Renal cortical epithelial cell (primary cell): ENCODE results near the gene RP2. TPM values are rescaled to one million over a fixed set of nuclear protein-coding genes. Genes with fewer than 3 reads are reported as not detected.

ENCODE experiments used
- DNase-seq: peaks from one replicate; pipeline ENCODE4 v3.0.0-alpha.2; 2011; ENCODE audit warnings: low read depth
- total RNA-seq: library from RNA; depleted of rRNA; stranded (reverse); fragments of >200 nt; gene quantifications from 2 replicates; pipeline ENCODE4 v1.2.3, GENCODE V29; 2014

The RP2 gene
- total RNA-seq = 20.7 and 42.7 TPM in 2 replicates

DNA sequence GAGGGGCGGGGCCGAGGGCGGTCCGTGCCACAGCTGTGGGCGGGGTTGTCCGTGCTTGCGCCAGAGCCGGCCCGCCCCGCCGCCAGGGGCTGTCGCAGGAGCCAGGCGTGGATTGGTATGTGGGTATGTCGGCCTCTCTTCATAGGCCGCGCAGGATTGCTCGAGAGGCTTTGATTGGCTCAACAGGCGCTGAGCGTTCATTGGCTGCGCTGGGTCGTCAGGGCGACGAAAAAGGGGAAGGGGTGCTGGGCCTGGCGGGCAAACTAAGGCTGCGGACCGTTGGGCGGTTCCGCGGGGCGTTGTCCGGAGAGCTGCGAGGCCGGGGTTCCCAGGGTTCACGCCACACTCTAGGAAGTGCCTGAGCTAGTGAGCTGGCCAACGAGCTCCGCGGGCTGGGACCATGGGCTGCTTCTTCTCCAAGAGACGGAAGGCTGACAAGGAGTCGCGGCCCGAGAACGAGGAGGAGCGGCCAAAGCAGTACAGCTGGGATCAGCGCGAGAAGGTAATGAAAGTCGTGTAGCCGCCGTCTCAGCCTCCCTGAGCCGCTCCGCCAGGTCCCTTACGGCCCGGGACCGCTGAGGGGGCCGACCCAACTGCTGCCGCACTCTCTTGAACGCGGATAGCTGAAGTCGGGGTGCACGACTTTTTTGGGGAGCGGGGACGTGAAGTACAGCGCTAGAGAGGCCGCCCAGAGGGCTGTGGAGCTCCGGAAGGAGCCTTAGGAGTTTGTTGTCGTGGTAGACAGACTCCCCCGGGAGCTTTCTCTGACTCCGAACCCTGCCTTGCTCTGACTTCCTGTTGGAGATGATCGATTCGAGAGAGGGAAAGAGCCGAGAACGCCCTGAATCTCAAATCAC lies at the start of gene RP2:
RP2 (plus strand) TSS at position 343 of the 857 bp plus-strand sequence; CDS start at position 401, 58 bp downstream.
- DNase-seq = peak; percentile 86

DNA sequence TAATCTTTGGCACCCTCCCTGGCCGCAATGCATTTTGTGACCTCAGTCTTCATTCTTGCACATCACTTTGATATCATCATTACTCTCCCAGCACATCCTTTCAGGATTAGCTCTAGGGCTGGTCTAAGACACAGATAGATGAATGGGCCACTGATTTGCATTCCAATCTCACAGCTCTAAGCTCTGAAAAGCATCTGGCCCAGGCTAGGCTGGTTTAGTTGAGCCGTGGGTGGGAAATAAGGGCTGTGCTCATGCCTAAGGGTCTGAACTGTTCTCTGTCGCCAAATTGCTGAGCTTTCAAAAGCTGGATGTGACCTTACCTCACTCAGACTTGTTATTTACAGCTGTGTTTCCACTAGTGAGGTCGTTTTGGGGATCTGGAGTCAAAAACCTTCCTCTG lies 47.9 kb upstream of the RP2 start:
- DNase-seq = no peak

DNA sequence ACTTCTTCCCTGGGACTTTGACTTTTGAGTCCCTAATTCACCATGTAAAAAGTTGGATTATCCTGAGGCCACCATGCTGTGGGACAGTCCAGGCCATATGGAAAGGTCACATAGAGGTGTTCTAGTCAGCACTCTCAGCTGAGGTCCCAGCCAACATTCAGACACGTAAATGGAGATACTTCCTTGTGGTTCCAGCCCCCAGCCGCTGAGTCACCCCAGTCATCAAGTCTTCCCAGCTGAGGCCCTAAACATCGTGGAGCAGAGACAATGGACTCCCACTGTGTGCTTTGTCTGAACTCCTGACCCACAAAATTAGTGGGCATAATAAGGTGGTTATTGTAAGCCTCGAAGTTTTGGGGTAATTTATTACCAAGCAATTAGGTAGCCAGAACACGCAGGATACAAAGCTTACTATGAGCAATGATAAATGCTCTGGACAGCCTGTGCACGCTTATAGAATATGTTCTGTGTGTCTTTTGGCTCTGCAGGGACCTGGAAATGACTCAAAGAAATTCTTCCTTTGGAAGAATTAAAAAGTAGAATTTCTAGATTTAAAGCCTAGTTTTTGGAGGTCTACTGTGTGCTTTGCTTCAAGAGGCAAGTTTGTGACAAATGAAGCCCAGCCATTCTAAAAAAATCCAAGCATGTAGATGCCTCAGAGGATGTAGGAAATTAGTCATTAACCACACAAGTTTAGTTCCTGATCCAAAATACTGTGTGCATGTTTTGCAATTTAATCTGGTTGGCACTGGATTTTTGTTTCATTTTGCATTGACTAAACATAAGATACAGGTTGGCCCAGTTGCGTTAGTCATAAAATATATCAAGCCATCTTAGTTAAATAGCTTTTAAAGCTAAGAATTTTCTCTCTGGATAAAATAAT lies 44.7 kb upstream of the RP2 start:
- peak; percentile 93 for DNase-seq

DNA sequence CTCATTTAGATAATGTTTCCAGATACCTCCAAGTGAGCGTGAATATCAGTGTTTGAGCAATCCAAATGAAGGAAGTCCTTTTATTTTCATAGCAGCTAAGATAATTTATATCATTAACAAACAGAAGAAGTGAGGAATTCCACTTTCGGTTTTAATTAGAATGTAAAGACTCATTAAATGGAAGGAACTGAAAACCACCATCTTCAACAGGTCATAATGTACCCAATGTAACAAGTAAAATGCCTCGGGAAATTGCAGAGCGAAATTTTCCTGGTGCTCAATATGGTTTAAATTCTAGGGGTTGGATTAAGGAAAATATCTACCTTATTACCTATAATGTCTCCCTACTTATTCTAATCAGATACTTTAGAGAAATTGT lies 44.0 kb upstream of the RP2 start:
- DNase-seq = no peak

DNA sequence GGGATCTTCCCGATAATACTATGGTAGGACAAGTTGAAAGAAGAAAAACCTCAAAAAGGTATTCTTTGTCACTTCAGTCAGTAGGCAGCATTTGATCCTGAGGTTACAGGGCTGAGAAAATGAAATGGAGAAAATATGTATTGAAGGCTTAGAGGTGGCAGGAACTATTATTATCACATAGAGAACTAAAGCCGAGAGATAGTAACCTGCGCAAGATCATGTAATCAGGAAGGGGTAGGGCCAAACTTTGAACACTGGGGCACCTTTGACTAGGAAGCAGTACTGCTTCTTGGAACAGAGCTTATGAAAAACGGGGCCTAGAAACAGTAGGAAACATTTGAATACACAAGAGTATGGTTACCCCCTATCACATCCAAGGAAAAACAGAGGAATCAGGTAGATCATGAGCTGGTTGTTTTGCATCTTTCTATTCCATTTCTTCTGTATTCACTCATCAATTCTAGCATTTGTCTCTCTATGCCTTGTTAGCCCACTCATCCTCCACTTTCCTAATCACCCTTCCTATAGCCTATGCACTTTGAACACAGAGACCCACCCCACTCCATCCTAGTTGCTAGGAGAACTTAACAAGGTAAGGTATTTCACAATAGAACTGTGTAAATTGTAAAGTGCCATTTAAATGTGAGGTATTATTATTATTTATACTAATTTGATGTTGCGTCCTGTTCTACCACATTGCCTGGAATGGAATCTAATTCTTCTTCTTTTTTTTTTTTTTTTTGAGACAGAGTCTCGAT lies 43.3 kb upstream of the RP2 start:
- no peak for DNase-seq

DNA sequence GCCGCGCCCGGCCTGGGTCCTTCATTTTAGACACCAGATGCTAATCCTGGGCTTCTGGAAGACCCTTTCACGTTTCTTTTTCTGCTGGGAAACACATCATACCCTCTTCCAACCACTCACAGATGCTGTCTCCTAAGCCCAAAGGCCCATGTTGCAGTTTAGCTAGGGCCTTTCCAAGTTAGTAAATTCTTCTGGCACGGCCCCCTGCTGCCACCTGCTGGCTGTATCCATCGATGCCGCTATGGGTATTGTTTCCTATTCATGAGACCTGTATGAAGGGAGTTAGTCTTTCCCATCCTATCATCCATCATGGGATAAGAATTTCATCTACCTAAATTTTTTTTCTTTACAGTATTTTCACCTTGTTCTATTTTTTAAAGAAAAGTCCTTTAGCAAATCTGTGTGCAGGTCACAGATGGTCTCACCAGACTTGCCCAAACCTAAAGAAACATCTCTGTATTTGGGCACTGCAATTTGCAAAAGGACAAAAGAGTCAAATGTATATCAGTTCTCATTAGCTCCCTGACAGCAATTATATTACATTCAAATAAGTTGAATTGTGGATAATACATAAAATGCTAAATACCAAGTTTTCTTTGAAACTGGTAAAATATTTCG lies 40.2 kb upstream of the RP2 start:
- peak; percentile 45 for DNase-seq

DNA sequence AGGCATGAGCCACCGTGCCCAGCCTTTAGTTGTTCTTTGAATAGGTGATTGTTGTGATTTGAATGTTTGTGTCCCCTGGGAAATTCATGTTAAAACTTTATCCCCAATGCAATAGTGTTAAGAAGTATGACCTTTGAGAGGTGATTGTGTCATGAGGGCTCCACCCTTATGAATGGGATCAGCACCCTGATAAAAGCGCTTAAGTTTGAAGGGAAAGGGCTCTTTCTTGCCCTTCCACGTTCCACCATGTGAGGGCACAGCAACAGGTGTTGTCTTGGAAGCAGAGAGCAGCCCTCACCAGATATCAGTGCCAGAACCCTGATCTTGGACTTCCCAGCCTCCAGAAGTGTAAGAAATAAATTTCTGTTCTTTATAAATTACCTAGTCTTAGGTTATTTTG lies 33.7 kb upstream of the RP2 start:
- DNase-seq = no peak

DNA sequence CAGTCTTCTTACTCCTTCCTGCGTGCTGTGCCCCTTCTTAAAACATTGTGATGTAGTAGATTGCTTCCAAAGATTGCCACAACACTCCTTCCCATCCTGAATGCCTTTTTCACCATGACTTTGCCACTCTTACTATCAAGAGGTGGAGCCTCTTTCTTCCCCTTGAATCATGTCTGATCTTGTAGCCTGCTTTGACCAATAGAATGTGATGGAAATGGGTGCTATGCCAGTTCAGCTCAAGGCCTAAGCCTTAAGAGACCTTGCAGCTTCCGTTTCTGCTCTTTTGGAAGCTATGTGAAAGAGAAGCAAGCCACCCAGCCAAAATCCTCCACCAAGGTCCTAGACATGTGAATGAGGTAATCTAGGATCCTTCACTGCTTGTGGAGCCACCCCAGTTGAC lies 31.6 kb upstream of the RP2 start:
- no peak for DNase-seq

DNA sequence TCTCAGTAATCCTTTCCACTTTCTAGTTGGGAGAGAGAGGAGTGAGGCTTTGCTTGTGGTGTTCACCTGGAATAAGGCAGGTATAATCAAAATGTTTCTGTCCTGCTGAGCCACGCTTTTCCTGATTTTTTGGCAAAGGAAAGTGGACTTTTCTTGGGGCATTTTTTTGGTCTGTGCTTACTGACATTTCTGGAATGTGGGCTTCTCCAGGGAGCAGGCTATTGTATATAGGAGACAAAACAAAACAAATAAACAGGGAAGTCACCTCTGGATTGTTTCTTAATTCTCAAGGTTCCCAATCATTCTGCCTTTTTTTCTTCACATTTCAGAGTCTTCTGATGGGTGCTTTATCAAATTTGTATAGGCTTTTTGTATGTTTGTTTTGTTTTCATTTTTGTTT lies 25.7 kb upstream of the RP2 start:
- DNase-seq = peak; percentile 38

DNA sequence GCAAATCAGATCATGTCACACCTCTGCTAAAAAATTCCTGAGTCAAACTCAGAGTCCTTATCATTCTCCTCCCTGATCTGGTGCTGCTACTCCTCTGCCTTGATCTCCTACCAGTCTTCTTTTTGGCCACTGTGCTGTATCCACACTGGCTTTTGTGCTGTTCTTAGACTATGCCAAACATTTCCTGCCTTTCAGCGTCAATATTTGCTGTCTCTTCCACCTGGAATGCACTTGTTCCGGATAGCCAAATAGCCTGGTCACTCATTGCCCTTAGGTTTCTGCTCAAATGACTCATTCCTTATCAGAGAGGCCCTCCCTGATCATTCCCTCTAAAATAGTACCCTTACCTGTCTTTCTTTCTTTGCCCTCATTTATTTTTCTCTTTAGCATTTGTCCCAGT lies 24.4 kb upstream of the RP2 start:
- peak; percentile 14 for DNase-seq

DNA sequence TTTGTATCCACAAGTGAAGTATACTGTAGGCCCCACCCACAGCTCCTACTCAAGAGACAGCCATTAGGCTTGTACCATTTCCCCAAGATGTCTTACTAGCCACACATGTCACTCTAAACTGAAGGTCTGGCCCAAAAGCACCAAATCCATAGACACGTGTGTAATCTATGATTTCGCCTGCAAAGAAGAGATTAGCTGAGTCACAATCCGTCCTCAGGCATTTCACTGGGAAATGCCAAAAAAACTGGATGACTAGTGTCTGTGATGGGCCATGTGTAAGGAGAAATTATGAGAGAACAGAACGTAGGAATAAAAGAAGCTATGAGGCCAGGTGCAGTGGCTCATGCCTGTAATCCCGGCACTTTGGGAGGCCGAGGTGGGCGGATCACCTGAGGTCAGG lies 21.9 kb upstream of the RP2 start:
- DNase-seq = no peak

DNA sequence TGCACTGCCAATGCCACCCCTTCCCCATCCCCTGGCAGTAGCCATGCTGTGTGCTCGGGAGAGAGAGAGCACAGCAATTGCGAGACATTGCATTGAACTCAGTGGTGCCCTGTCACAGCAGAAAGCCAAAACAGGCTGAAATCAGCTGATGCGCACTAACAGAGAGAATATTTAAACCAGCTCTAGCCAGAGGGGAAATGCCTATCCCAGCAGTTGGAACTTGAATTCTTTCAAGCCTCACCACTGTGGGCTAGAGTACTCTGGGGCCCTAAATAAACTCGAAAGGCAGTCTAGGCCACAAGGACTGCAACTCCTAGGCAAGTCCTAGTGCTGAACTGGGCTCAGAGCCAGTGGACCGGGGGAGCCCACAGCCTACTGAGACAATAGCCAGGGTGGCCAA lies 17.7 kb upstream of the RP2 start:
- peak; percentile 74 for DNase-seq

DNA sequence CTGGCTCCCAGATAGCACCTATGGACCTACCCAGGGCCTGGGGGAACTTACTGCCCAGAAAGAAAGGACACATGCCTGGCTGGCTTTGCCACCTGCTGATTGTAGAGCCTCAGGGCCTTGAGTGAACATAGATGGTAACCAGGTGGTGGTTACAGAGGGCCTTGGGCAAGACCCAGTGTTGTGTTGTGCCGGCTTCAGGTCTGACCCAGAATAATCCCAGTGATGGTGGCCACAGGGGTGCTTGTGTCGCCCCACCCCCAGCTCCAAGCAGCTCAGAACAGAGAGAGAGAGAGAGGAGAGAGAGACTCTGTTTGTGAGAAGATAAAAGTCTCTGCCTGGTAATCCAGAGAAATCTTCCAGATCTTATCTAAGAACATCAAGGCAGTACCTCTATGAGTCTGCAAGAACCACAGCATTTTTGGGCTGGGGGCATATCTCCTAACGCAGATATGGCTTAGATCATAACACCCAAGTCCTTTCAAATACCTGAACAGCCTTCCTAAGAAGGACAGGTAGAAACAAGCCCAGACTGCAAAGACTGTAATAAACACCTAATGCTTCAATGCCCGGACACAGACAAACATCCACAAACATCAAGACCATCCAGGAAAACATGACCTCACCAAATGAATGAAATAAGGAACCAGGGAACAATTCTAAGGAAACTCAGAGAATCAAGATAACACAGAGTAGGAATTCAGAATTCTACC lies 16.3 kb upstream of the RP2 start:
- DNase-seq = no peak

DNA sequence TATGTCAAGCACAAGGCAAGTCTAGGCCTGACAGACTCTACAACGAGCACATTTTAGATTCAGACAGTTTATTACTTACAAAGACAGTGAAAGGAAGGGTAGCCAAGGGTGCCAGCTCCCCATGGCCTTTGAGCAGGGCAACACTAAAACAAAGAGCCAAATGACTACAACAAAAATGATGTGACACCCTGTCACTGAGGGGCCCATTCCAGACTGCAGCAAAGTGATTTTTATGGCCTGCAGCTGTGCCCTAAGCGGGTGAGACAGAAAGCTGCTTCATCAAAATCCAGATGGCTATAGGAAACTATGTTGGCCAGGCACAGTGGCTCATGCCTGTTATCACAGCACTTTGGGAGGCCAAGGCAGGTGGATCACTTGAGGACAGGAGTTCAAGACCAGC lies 13.4 kb upstream of the RP2 start:
- DNase-seq = no peak

DNA sequence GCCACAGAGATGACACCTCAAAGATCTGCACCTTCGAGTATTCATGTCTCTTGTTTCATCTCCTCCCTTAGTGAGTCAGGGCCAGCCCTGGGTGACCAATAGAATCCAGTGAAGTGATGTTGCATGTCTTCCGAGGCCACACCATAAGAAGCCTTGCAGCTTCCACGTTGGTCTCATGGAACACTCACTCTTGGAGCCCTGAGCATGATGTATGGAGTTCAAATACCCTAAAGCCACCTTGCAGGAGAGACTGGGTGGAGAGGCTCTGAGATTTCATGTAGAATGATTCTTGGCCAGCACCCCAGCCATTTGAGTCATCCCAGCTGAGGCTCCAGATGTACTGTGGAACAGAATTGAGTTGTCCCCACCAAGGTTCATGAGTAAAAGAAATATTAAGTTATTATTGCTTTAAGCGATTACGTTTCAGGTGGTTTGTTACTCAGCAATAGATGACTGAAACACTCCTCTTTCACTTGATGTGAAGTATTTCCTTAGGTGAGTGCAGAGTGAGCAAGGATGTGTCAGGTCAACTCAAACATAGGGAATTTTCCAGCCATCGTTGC lies 5.0 kb upstream of the RP2 start:
- no peak for DNase-seq

DNA sequence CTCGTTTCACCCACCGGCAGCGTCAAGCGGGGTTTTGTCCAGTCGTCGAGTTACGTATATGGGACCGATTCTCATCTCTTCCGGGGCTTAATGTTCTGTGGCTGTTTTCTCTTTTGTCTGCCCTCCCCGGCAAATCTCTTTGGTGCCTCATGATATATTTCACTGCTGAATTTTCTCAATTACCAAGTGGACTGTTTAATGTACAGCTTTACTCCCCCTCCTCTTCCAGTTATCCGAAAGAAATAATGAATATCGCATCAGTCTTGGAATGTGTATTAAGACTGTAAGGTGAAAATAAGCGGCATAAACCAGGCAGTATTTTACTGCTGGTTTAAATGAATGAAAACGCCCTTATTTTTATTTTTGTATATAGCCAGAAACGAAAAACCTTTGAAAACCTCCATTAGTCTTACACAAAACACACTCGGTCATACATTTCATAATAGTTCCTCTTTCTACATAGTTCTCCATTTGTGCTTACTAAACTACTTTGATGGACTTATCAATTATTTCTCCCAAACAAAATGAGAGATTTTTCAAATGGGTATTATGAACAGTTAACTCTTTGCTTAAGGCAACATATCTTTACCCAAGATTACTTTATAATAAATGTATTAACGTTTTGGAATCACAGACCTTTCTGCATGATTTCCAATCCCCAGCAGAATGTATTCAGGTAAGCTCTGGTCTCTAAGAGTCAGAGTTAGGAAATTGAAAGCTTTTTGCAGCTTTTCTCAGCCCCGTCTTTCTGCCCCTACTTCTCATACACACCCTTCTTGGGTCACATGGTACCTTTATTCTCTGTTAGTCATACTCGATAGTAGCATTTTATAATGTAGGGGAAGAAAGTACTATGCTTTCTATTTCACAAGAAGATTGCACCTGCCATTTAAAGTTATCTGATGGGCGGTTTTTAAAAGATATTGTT lies 979 bp downstream of the RP2 start:
- peak; percentile 69 for DNase-seq

DNA sequence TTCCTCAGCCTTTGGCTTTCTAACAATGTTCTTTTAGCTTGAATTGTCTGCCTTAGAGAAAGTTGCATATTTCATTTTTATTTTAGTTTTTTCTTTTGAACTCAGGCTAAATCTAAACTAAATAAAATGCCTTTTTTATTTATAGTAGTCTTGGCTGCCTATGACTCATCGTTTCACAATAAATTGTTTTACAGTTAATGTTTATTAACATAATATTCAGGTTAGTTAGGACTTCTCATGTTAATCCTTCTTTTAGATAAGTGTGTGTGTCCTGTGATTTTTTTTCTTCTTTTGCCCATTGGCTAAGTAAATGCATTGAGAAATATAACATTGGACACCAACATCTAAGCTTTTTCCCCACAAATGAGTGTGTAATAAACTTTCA lies 1.6 kb downstream of the RP2 start:
- peak; percentile 29 for DNase-seq

DNA sequence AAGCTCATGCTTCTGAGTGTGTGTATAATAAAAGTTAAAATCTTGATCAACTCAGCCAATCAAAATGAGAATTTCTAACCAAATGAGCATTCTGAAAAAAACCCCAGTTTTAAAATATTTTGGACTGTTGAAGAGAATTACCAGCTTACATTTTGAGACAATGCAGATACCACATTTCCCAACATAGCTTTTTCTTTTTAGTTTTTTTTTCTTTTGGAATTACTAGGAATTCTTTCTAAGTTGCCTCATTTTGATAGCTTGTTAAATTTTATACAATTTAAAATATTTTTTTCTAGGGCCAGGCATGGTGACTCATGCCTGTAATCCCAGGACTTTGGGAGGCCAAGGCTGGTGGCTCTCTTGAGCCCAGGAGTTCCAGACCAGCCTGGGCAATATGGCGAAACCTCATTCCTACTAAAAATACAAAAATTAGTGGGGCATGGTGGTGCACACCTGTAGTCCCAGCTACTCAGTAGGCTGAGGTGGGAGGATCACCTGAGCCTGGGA lies 2.2 kb downstream of the RP2 start:
- DNase-seq = no peak

DNA sequence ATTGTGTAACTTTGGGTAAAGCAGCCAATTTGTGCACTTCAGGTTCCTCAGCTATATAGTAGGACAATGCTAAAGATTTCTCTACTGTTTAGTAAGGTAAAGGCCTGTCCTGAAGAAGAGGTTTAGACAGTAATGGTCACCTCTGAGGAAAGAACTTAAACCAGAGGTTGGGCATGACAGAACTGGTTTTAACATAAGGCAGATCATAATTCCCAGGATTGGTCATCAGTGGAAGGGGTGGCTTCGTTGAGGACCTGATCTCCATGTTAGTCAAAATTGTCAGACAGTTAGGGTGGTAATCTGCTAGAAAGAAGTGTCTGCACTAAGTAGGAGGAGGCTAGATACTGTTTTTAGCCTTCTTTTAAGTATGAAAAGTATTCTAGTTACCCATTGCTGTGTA lies 4.1 kb downstream of the RP2 start:
- no peak for DNase-seq

DNA sequence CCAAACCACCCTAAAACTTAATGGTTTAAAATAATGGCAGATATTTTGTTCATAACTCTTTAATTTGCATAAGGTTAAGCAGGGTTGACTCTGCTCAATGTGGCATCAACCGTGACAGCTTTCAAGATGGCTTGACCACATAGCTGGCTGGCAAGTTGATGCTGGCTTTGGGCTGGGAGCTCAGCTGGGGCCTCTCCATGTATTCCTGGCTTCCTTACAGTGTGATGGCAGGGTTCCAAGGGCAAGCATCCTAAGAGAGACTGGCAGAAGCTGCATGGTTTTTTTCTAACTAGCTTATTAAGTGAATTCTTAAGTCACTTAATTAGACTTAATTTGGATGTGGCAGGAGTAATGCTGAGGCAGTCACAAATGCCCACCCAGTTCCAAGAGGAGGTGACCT lies 4.5 kb downstream of the RP2 start:
- peak; percentile 52 for DNase-seq
